ENCODE data around the gene AFMID.

The AFMID gene

GRCh38 chr17:78226759-78227454 lies 39.7 kb downstream of the AFMID start (continued):
- TF ChIP-seq TSHZ2 (CRISPR knock-in tag; IDR thresholded peaks at IDR 0.05): no peak

GRCh38 chr17:78227455-78227916 lies 40.3 kb downstream of the AFMID start:
- no peak for TF ChIP-seq TOX (CRISPR knock-in tag; IDR thresholded peaks at IDR 0.05; ENCODE audit: borderline replicate concordance)
- no peak for TF ChIP-seq ESRRG (CRISPR knock-in tag; IDR thresholded peaks at IDR 0.05)
- TF ChIP-seq TCF4 (CRISPR knock-in tag; IDR thresholded peaks at IDR 0.05; ENCODE audit: borderline replicate concordance): no peak
- ATAC-seq: no peak

- no peak for ATAC-seq
- TF ChIP-seq PPARA (CRISPR knock-in tag; IDR thresholded peaks at IDR 0.05; ENCODE audit: borderline replicate concordance) (no peak), ZNF70 (CRISPR knock-in tag; IDR thresholded peaks at IDR 0.05) (no peak), TSHZ2 (CRISPR knock-in tag; IDR thresholded peaks at IDR 0.05) (no peak), SNAI2 (CRISPR knock-in tag; IDR thresholded peaks at IDR 0.05) (no peak), ZFP3 (CRISPR knock-in tag; IDR thresholded peaks at IDR 0.05) (no peak), TCF4 (CRISPR knock-in tag; IDR thresholded peaks at IDR 0.05; ENCODE audit: borderline replicate concordance) (no peak), ISL1 (CRISPR knock-in tag; IDR thresholded peaks at IDR 0.05) (no peak), ZNF8 (CRISPR knock-in tag; IDR thresholded peaks at IDR 0.05) (no peak), POU6F1 (CRISPR knock-in tag; IDR thresholded peaks at IDR 0.05; ENCODE audit: borderline replicate concordance, low read depth) (no peak), GLIS3 (CRISPR knock-in tag; IDR thresholded peaks at IDR 0.05) (no peak), CREB5 (CRISPR knock-in tag; IDR thresholded peaks at IDR 0.05; ENCODE audit: low read depth) (no peak), RARB (CRISPR knock-in tag; IDR thresholded peaks at IDR 0.05) (no peak), OSR1 (CRISPR knock-in tag; IDR thresholded peaks at IDR 0.05) (no peak), PATZ1 (CRISPR knock-in tag; IDR thresholded peaks at IDR 0.05; ENCODE audit: borderline replicate concordance) (no peak), CSDC2 (CRISPR knock-in tag; IDR thresholded peaks at IDR 0.05) (no peak), ZNF565 (CRISPR knock-in tag; conservative IDR thresholded peaks at IDR 0.05; ENCODE audit: low read depth) (no peak), ARNTL (CRISPR knock-in tag; IDR thresholded peaks at IDR 0.05; ENCODE audit: borderline replicate concordance, low read depth) (no peak), TOX (CRISPR knock-in tag; IDR thresholded peaks at IDR 0.05; ENCODE audit: borderline replicate concordance) (no peak), ZC3H10 (CRISPR knock-in tag; IDR thresholded peaks at IDR 0.05) (no peak)
These were observed 41.0 kb downstream of the AFMID start for GRCh38 chr17:78228176-78228575.

All from SK-N-SH treated with all-trans-retinoic acid at 6 μM for 48 hours (cell line).